Activated gamma-delta T cell treated with anti-CD3 and anti-CD28 coated beads, Interleukin-2, amount 50 U/mL, for 16 hours (primary cell): ENCODE results near the gene KCTD3.

Source experiments
- DNase-seq: peaks from one replicate; pipeline ENCODE4 v3.0.0-alpha.2; 2020; ENCODE audit warnings: low read depth

The KCTD3 gene

DNA sequence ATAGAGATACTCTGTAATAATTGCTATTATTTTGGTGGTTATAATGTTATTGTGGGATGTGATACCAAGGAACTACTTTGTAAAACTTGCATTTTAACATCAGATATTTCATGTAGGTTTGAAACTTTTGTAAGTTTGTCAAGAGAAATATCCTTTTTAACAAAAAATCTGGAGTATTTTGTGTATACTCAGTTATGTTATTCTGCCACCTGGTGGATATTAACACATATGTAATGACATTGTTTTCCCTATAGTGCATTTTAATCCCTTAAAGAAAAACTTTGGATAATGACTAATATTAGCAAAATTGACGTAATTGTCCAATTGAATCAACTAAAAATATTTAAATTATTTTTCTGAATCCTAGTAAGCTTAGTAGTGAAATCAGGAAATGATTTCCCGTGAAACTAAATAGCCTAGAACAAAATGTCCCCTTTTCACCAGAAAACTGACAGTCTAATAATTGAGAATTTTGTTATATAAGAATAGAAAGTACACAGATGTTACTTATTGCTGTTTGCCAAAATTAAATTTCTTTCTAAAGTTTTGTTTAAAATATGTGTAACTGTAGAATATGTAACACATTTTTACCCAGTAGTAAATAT is 39.6 kb downstream of the KCTD3 start:
- no peak for DNase-seq

DNA sequence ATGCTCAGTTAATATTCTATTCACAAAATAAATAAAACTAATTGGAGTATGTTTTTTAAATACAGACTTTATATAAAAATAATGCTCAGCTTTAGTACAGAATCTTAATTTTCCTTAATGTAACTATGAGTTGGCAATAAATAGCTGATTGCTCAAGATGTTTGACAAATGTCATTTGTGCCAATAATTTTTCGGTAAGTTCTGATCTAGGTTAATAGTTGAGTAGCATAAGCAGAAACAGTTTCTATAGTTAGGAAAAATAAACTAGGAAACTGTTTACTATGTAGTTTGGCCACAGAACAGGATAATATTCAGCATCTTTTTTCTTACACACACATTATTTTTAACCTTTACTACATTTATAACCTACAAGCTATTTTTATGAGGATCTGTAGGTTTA is 40.3 kb downstream of the KCTD3 start:
- no peak for DNase-seq

DNA sequence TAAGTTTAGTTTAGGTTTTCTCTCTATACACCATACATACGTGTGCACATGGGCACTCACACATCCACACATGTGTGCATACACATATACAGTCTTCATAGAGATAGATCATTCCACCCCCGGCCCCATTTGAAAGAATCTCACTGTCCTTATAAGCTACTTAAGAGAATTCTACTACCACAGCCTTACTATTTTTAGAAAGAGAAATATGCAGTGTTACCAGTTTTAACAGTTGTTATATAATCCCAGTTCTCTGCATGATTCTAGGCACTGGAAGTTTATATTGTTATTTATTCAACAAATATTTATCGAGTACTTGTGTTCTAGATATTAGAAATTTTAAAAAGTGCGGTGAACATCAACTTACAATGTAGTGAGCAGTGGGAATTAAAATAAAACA is 41.5 kb downstream of the KCTD3 start:
- no peak for DNase-seq

DNA sequence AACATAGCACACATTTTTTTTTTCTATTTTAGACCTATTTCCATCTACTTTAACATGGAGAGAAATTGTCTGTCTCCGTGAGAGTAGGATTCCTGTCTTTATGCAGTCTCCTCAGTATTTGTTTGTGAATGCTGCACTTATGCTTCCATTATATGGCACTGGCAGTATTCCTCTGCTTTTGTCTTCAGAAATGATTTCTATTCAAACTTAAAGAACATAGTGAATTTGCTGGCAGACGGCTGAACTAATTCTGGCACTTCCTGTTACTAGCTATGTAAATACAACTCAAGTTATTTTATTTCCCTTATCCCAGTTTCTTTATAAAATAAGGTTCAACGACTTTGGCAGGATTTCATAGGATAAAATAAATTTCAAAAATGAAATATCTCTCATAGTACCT is 45.3 kb downstream of the KCTD3 start:
- DNase-seq = no peak

DNA sequence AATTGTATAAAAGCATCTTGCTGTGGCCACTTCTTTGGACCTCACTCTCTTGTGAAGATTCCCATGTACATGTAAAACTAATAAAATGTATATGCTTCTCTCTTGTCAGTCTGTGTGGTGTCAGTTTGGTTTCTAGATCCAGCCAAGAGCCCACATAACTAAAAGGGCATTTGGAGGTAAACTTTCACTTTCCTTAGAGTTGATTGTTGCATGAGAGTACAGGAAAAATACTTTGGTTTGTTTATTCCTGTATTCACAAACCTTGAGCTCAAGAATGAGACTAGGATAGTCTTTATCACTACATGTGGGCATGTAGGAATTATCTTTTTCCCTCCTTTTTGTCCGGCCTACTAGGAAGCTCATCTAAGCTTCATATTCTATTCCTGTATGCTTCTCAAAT is 50.9 kb downstream of the KCTD3 start:
- DNase-seq = no peak

DNA sequence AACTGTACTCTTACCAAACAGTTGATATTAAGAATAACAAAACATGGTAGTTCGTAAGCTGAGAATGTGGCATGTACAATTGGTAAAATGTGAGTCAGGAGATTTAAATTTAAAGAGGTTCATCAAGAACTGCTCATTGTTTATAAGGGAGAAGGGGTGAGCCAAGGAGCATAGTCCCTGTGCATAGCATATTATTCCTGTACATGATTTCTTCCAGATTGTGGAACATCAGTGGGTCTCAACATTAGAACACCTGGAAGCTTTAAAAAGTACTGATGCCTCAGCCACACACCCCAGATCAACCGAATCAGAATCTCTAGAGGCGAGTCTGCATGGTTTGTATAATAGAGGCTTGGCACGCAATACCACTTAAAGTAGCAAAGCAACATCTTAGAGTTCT is 56.1 kb downstream of the KCTD3 start:
- DNase-seq = no peak

DNA sequence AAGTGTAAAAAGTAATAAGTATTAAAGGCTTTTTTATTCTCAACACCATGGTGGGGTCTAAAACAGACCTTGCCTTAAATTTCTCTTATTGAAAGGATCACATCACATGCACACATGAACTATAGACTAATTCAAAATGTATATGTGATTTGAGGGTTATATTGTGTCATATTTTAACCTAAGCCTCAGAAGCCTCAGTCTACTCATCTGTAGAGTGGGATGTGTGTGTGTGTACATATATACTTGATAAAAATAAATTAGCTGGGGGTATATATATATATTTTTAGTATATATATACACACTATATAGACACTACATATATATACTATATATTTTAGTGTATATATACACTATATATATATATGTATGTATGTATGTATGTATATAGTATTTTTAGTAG is 58.8 kb downstream of the KCTD3 start:
- DNase-seq = no peak

DNA sequence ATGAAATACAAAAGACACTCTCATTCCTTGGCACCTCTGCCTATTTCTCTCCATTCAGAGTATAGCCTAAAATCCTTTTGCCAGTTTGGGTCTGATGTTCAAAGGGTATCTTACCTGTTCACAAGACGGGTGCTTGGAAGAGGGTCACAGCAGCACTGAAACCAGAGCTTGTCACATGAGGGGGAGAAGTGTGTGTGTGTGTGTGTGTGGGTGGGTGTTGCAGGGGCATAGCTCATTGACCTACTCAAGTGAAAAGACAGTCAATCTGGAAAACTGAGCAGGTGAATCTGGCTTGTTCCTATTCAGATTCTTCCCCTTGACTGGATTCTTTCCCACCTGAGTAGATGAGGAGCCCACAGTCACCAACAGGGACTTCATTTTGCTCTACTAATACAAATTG is 63.9 kb downstream of the KCTD3 start:
- no peak for DNase-seq

DNA sequence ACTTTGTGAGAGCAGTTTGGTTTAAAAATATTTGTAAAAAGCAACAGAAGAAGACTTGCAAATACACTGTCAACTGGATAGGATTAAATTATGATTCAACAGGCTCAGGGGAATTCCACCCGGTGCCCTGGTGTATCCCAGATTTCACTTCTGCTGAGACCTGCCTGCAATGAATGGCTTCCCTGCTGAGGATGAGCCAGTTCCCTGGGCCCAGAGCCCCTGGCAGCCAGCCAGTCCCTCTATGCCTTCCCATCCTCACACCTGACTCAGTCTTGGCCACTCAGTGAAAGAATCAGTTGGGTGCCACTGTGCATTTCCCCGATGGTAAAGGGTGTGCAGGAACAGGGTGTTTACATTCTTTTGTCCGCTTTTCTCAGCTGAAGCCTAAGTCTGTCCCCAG is 64.4 kb downstream of the KCTD3 start:
- no peak for DNase-seq

DNA sequence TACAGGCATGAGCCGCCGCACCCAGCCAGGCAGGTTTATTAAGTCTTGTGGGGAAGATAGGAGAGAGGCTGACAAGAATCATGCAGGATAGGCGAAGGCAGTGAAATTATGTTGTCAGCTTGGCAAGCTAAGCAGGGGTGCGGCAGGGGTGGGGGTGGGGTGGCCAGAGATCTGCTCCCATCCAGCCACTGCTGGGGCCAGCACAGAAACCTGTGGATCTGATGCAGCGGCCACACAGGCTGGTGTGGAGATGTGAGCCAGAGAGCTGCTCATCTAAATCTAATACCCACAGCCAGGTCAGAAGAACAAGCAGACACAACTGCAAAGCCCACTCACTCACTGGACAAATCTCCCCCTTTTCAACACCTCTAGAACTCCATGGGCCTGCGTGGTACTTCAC is 68.7 kb downstream of the KCTD3 start:
- DNase-seq = no peak

DNA sequence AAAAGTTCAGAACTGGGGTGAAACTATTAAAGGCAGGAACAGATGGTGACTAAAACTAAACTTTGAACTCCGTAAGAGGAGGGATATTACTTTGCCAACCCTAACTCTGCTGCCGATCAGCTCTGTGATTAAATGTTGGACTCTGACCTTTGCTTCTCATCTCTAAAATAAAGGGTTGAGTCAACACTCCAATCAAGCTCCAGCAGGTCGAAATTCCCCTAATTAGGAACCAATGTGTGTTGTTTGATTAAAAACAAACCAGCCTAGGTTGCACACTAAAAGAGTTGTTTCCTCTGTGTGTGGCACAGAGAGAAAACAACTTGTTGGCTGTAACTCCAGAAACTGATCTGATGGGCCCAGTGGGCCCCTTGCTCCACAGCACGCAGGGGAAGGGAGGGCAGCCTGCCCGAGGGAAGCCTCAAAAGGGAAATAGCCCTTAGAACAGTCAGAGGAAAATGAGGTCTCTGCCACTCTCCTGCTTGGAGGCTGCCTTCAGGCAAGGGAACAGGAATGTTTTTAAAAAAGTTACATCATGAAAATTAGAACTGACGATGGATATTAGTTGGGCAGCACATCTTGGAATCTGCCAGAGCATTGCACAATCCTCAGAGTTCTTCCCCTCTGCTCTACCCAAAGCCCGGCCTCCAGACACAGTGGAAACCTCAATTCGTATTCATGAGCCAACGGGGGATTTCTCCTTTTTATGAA is 69.3 kb downstream of the KCTD3 start:
- no peak for DNase-seq

DNA sequence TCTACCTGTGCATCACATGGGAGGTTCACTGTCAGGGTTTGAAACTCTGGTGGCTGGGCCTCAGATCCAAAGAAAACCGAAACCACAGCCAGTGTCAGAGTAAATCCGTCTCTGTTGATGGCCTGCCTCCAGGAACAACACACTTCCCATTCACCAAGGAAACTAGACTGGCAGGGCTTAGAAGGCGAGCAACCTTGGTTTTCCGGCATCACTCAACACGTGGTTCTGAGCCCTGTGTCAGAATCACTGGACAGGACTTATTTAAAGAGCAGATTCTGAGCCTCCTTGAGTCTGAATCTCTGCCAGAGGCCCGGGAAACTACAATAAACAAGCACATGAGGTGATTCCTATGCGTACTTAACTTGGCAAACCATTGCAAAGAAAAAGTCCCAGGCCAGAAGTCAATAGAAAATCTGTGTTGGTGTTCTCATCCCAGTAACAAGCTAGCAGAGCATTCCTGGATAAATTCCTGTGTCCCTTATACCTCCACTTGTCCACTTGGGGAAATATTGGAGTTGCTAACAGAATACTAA is 70.0 kb downstream of the KCTD3 start:
- DNase-seq = no peak

DNA sequence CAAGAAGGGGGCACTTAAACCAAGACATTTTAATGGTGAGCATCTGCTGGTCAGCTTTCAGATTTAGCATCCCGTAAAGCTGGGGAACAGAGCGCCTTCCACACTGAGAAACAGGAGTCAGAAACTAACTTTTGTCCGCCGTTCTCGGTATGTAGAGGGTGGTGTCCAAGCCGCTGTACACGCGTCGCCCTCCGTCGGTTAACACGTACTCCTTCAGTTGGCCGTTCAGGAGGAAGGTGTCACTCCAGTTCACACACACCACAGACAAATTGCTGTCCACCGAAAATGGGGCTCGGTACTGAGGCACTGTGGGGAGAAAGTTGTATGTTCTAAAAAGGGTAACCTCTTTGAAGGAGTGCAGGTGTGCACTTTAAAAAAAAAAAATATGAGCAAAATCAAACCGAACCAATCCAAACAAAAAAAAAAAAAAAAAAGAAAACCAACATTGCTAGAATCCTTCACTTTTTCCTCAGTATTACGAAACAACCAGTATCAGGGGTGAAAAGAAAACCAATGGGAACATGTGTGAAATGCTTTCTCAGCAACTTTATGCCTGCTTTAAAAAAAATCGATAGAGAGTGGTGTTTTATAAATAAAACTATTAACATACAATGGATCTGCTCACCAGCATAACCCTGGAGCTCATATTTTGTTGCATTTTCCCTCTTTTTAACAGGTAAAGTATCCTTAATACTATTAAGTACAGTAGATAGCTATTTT is 73.5 kb downstream of the KCTD3 start:
- DNase-seq = no peak

DNA sequence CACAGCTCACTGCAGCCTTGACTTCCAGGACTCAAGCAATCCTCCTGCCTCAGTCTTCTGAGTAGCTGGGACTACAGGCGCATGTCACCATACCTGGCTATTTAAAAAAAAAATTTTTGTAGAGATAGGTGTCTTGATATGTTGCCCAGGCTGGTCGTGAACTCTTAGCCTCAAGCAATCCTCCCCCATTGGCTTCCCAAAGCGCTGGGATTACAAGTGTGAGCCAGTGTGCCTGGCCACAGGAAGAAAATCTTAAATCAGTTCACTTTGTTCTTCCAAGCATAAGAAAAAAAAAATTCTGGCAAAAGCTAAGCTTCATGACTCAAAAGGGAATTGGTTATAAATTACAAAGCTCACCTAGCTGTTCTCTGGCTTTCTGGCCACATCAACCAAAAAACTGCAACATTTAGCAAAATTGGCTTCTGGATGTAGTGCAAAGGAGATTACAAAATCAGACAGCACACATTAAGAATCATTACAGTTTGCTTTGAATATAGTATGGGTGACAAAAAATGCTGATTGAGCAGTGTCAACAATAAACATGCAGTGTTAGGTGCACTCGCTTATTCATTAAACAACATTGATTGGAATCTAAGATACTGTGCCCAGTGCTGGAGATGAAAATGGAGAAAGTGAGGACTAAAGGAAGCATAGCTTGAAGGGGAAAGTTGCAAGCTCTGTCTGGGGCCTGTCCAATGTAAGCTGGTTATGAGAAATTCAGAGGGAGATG is 76.7 kb downstream of the KCTD3 start:
- DNase-seq = no peak

DNA sequence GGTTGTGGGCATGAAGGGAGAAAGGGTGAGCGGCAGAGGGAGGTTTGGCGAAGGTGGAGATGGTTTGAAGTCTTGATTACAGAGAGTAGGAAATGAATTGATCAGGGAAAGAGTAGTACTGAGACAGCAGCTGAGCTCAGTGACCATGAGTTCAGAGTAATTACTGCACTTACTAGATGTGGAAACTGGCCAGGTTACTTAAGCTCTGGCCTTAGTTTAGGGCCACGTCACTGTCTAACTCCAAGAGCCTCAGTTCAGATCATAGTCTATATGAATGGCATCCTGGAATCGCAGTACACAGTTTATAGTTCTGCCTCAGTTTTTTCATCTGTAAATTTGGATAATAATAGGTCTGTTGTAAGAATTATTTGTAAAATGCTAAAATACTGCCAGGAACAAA is 78.1 kb downstream of the KCTD3 start:
- no peak for DNase-seq

DNA sequence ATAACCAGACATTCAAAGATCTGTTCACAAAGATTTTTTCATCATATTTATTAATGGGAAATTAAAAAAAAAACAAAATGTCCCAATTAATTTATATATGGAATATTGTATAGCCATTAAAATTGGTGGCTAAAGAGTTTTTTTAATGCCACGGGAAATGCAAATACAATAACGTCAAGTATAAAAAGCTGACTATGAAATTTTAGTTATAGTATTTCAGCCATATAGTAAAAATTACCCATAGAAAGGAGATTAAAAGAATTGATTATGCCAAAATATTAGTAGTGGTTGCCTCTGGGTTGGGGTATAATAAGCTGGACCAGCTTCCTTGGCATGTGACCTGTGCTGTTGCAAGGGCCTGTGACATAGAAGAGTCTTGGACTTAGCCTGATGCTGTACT is 78.8 kb downstream of the KCTD3 start:
- DNase-seq = no peak

DNA sequence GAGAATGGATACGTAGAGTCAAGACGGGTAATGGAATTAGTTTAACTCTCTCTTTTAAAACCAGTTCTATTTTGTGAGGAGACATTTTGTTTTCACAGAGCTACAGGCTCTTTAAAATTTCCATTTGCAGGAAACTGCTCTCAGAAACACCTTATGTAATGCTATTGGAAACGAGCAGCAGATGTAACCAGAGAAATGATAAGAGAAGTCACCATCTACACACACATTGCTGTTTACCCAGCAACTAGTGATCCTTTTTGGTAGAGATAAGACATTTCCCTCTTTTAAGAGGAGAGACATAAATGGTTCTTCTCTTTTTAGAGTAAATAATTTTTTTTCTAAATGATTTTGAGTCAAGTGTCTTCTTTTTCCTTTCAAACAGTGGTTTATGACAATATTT is 80.6 kb downstream of the KCTD3 start:
- DNase-seq = no peak

DNA sequence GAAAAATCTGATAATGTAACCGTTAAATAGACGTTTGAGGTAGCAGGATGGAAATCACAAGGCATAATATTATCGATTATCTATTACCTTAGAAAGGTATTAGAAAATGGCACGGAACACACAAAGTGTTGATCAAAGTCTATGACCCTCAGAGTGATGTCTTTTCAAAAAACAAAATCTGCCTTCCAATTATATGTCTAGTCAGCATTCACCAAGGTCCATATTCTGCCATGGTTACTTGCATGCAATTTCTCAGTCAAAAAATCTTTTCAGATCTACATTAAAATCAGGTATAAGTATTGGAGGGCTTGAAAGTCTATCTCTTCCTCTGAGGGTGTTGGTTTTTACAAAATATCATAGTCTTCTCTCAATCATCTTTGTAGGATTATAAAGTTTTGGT is 81.9 kb downstream of the KCTD3 start:
- DNase-seq = no peak

DNA sequence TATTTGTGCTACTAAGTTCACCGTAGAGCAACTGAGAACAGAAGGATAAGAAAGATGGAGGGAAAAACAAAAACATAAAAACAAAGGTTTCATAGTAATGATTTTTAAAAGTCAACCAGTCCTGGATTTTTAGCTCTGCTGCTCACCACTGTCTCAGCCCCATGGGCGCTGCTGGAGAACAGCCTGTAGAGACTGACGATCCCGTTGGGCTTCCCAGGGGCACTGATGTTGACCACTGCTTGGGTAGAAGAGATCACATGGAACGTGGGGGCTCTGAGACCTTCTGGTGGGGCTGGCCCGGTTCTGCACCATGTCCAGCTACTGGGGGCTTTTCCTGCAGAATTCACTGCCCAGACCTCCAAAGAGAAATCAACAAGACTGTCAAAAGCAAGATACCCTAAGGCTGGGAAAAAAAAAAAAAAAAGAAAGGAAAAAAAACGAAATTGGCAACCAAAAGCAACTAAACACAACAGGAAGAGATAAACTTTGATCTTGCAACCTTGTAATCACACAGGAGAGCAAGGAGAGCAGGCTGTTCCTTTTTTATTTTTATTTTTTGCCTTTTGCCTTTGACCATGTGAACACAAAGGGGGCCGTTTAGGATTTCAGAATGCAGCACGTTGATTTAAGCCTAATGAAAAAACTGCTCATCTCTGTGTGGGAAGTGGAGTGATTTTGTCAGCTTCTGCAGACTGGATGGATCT is 83.5 kb downstream of the KCTD3 start:
- DNase-seq = no peak

DNA sequence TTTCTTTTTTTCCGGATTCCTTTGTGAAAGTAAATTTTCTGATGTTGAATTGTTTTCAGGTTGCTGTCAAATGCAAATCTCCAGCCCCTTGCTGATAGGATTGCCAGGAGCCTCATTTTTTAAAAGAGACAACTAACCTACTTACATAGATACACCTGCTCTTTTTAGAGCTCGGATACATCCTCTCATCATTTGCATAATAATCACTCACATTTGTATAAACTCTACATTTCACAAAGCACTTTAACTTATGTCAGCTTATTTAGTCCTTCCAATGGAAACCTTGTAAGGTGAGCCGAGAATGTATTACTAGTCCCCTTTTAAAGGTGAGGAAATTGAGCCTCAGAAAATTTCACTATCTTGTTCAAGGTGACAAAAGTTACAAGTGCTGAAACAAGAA is 84.8 kb downstream of the KCTD3 start:
- no peak for DNase-seq

DNA sequence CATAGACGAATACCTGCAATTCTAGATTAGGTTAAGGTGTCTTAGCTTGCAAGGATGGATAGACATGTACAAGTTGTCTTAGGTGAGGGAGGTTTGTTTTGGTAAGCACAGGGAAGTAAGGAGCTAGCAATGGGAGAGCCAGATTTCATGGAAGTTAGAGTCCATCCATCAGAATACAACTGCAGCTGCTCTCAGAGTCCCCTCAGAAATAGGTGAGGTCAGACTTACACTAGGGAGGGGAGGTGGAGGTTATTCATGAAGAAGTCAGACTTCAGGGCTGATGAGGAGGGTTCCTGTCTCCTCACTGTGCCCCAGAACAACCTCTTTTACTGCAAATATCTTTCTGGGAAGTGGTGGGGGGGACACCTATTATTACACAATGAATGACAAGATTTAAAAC is 85.3 kb downstream of the KCTD3 start:
- DNase-seq = no peak

DNA sequence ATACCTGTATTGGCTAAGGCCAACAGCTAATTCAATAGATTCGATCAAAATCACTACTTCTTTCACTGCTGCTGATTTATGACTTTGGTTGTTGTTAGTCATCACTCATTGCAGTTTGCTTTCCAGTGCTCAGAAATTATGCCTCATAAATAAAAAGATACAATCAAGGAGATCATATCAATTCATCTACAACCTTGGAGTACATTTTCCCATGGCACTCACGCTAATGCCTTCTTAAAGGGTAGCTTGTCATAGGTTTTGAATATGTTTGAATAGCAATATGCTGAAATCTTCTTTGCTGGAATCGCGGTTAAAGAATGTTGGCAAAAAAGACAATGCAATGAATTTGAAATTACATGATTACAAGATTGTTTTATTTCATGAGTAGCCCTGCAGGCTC is 89.9 kb downstream of the KCTD3 start:
- no peak for DNase-seq
